Measurements from ENCODE around the gene TMEM187.

TMEM187 gene

DNA sequence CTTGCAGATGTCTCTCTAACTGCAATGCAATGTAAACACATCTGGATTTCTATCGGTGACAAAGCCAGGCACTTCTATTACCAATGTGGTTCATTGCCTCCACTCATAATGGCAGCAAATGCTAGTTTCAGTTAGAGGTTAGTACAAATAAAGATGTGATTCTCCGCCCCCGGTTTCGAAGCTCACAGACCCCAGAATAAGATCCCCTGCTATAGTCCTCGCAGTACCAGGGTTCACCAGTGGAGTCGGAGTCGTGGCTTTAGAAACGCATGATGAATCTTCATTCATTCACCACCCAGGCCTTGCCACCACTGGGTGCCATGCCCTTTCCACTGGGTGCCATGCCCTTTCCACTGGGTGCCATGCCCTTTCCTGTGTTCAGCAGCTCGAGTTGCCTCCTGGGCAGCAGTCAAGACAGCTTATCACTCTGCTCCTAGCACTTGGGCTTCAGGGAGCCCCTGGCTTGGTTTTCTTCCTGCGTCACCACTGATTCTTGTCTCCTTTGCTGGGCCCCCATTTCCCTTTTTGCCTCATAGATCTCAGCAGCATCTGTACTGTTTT is 34.2 kb upstream of the TMEM187 start:
- Histone ChIP-seq H3K9me3 (ENCODE audit: insufficient read depth, low read depth, low read length) (no peaks in the 10 kb centered on the region), H3K18ac (ENCODE audit: low read length) (no peak overlapping the region), H3K36me3 (ENCODE audit: control insufficient read depth in 1 of 2, insufficient read depth in 2 of 2, low read length in 2 of 2) (no peaks in the 10 kb centered on the region), H3K4ac (ENCODE audit: low read depth, low read length) (no peak overlapping the region), H3K27ac (ENCODE audit: low read depth, low read length) (no peak overlapping the region), H3K27me3 (ENCODE audit: insufficient read depth, low read length) (no peaks in the 10 kb centered on the region), H3K4me1 (ENCODE audit: control insufficient read depth in 1 of 2, insufficient read depth in 2 of 2, low read length in 2 of 2) (peaks cover 17 to 20% of the 10 kb centered on the region in 2 experiments), H2AFZ (ENCODE audit: insufficient read depth, low read length, poor library complexity) (no peak overlapping the region), H2BK12ac (ENCODE audit: low read length) (no peak overlapping the region), H3K23ac (ENCODE audit: low read length) (no peak overlapping the region), H3K9ac (ENCODE audit: low read length) (no peak overlapping the region), H4K12ac (ENCODE audit: low read depth, low read length) (no peak overlapping the region), H4K91ac (ENCODE audit: low read depth, low read length) (no peak overlapping the region), H3K4me2 (ENCODE audit: low read length) (no peak overlapping the region), H2BK5ac (ENCODE audit: low read depth, low read length, poor library complexity) (no peak overlapping the region), H2AK5ac (ENCODE audit: low read length) (no peak overlapping the region), H3K79me2 (ENCODE audit: control insufficient read depth, insufficient read depth, low read length, poor library complexity) (peaks cover 10% of the 10 kb centered on the region), H3K14ac (ENCODE audit: low read length) (no peak overlapping the region), H3K79me1 (ENCODE audit: low read length) (peaks cover 5% of the 10 kb centered on the region), H3K4me3 (ENCODE audit: low read depth, low read length) (no peak overlapping the region), H2BK120ac (ENCODE audit: insufficient read depth, low read length, poor library complexity) (no peak overlapping the region), H4K8ac (ENCODE audit: low read depth, low read length) (no peak overlapping the region)
- no CpG with 5 or more reads among the region's 10 CpGs for WGBS (ENCODE audit: extremely low coverage, insufficient coverage, insufficient read length)
- no peak for DNase-seq

DNA sequence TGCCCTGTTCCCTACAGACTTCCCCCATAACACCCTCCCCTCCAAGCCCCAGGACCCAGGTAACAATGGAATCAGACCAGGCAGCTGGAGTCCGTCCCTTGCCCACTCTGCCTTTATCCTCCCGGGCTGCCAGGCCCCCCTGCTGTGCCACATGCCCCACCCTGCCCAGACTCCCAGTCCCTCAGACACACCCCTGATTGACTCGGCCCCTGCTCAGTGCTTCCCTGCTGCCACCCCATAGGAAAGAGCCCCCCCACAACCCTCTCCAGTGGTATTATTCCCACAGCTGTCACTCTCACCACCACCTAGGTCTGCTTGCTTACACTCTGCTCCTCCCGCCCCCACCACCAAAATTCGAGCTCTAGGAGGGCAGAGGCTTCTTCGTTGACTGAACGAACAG is 33.0 kb upstream of the TMEM187 start:
- peak overlapping the region; percentile 31 for H2BK12ac ChIP-seq (ENCODE audit: low read length)
- H3K27ac ChIP-seq (ENCODE audit: low read depth, low read length): no peak overlapping the region
- DNase-seq: no peak
- no peak overlapping the region for H3K9ac ChIP-seq (ENCODE audit: low read length)
- H3K23ac ChIP-seq (ENCODE audit: low read length): no peak overlapping the region
- no peak overlapping the region for H2BK5ac ChIP-seq (ENCODE audit: low read depth, low read length, poor library complexity)
- peak overlapping the region; percentile 35 for H2AK5ac ChIP-seq (ENCODE audit: low read length)
- H3K79me2 ChIP-seq (ENCODE audit: control insufficient read depth, insufficient read depth, low read length, poor library complexity): peaks cover 2% of the 10 kb centered on the region
- no peak overlapping the region for H2AFZ ChIP-seq (ENCODE audit: insufficient read depth, low read length, poor library complexity)
- H3K27me3 ChIP-seq (ENCODE audit: insufficient read depth, low read length): no peaks in the 10 kb centered on the region
- H3K4ac ChIP-seq (ENCODE audit: low read depth, low read length): no peak overlapping the region
- H2BK120ac ChIP-seq (ENCODE audit: insufficient read depth, low read length, poor library complexity): peak overlapping the region; percentile 22
- no peaks in the 10 kb centered on the region for H3K9me3 ChIP-seq (ENCODE audit: insufficient read depth, low read depth, low read length)
- H4K12ac ChIP-seq (ENCODE audit: low read depth, low read length): no peak overlapping the region
- peaks cover 15% of the 10 kb centered on the region in 2 experiments for H3K4me1 ChIP-seq (ENCODE audit: control insufficient read depth in 1 of 2, insufficient read depth in 2 of 2, low read length in 2 of 2)
- no peak overlapping the region for H4K8ac ChIP-seq (ENCODE audit: low read depth, low read length)
- peaks cover 2% of the 10 kb centered on the region for H3K79me1 ChIP-seq (ENCODE audit: low read length)
- H3K18ac ChIP-seq (ENCODE audit: low read length): no peak overlapping the region
- H3K4me3 ChIP-seq (ENCODE audit: low read depth, low read length): no peak overlapping the region
- H3K4me2 ChIP-seq (ENCODE audit: low read length): no peak overlapping the region
- H4K91ac ChIP-seq (ENCODE audit: low read depth, low read length): peak overlapping the region; percentile 73
- H3K36me3 ChIP-seq (ENCODE audit: control insufficient read depth in 1 of 2, insufficient read depth in 2 of 2, low read length in 2 of 2): no peaks in the 10 kb centered on the region
- WGBS (ENCODE audit: extremely low coverage, insufficient coverage, insufficient read length): no CpG with 5 or more reads among the region's 7 CpGs
- peak overlapping the region; percentile 44 for H3K14ac ChIP-seq (ENCODE audit: low read length)

DNA sequence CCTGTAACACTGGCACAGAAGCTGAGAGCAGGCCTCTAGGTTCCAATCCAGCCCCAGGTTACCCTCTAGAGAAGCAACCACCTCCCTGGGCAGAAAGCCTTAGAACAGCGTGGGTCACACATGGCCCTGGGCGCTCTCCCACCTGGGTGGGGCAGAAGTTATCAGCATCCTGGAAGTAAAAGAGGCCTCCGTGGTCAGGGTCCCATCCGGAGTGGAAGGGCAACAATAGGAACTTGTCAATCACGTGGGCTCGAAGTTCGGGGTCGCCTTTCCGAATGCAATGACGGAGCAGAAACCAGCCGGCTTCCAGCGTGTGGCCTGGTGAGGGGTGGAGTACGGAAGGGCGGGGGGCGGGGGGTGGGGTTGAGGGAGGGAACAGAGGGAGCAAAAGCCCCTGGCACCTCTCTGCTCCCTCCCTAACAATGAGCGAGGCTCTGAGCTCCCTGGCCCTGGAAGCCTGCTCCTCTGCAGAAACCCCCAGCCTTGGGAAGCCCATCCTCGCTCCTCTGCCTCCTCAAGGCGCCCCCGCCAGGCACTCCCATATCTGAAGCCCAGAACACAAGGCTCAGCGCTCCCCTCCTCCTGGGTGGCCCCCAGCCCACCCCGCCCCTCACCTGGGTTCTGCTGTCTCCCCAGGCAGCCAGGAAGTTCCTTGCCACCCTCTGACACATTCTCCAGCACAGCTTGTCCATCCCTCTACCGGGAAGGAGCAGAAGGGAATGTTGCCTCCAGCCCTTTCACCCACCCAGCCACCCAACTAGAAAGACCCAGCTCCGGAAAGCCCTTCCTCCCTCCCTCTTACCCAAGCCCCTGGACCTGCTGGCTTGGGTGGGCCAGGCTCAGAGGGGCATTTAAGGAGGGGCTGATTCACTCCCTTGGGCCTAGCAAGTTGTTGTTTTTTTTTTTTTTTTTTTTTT is 31.0 kb upstream of the TMEM187 start:
- peaks cover 13 to 15% of the 10 kb centered on the region in 2 experiments for H3K4me1 ChIP-seq (ENCODE audit: control insufficient read depth in 1 of 2, insufficient read depth in 2 of 2, low read length in 2 of 2)
- H3K9ac ChIP-seq (ENCODE audit: low read length): no peak overlapping the region
- no peak overlapping the region for H3K18ac ChIP-seq (ENCODE audit: low read length)
- H2AFZ ChIP-seq (ENCODE audit: insufficient read depth, low read length, poor library complexity): no peak overlapping the region
- DNase-seq: peak in 1 of 2 donors; percentile 52
- no peak overlapping the region for H2BK120ac ChIP-seq (ENCODE audit: insufficient read depth, low read length, poor library complexity)
- H3K4me3 ChIP-seq (ENCODE audit: low read depth, low read length): no peak overlapping the region
- H3K36me3 ChIP-seq (ENCODE audit: control insufficient read depth in 1 of 2, insufficient read depth in 2 of 2, low read length in 2 of 2): peaks cover 0 to 2% of the 10 kb centered on the region in 2 experiments
- H3K23ac ChIP-seq (ENCODE audit: low read length): no peak overlapping the region
- H3K27me3 ChIP-seq (ENCODE audit: insufficient read depth, low read length): no peaks in the 10 kb centered on the region
- H3K9me3 ChIP-seq (ENCODE audit: insufficient read depth, low read depth, low read length): no peaks in the 10 kb centered on the region
- no peak overlapping the region for H3K14ac ChIP-seq (ENCODE audit: low read length)
- no CpG with 5 or more reads among the region's 23 CpGs for WGBS (ENCODE audit: extremely low coverage, insufficient coverage, insufficient read length)
- H3K27ac ChIP-seq (ENCODE audit: low read depth, low read length): no peak overlapping the region
- no peaks in the 10 kb centered on the region for H3K79me1 ChIP-seq (ENCODE audit: low read length)
- no peak overlapping the region for H2BK5ac ChIP-seq (ENCODE audit: low read depth, low read length, poor library complexity)
- H4K12ac ChIP-seq (ENCODE audit: low read depth, low read length): peak overlapping the region; percentile 75
- H2BK12ac ChIP-seq (ENCODE audit: low read length): no peak overlapping the region
- H3K4ac ChIP-seq (ENCODE audit: low read depth, low read length): no peak overlapping the region
- H2AK5ac ChIP-seq (ENCODE audit: low read length): no peak overlapping the region
- no peak overlapping the region for H4K8ac ChIP-seq (ENCODE audit: low read depth, low read length)
- peak overlapping the region; percentile 24 for H4K91ac ChIP-seq (ENCODE audit: low read depth, low read length)
- no peak overlapping the region for H3K4me2 ChIP-seq (ENCODE audit: low read length)
- no peaks in the 10 kb centered on the region for H3K79me2 ChIP-seq (ENCODE audit: control insufficient read depth, insufficient read depth, low read length, poor library complexity)

DNA sequence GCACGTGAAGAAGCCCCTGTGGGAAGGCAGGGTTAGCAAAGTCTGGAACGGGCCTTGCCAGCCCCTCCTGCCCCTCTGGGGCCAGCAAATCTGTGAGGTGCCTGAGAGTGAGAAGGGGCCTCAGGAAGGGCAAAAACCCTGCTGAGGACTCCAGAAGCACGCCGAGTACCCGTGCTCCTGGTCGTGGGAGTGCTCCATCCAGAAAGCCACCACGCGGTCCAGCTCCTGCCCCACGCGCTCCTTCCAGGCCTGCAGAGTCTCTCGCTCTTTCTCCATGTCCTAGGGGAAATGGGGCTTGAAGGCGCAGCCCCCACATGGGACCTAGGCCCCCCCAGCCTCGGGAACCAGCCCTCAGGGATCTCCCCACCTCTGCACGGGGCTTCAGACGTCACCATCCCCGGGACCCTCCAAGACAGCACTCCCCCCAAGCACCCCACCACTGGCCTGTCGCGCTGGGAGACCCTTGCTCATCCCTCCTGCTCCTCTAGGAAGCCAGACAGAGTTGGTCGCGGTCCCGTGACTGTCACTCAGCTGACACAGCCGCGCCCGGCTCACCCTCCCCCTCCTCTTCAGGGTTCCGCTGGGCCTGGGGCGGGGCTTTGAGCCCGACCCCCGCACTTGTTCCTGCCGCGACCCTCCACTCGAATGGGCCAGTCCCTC is 28.3 kb upstream of the TMEM187 start, which contains the start of gene RENBP:
TSS of gene RENBP (minus strand) at position 504 of the 660 bp plus-strand sequence. CDS start at position 471, 33 bp downstream.
- Histone ChIP-seq H3K27me3 (ENCODE audit: insufficient read depth, low read length) (no peaks in the 10 kb centered on the region), H3K23ac (ENCODE audit: low read length) (no peak within 1 kb of the TSS), H3K18ac (ENCODE audit: low read length) (no peak within 1 kb of the TSS), H3K9me3 (ENCODE audit: insufficient read depth, low read depth, low read length) (no peaks in the 10 kb centered on the region), H3K14ac (ENCODE audit: low read length) (no peak within 1 kb of the TSS), H3K4ac (ENCODE audit: low read depth, low read length) (no peak within 1 kb of the TSS), H3K4me3 (ENCODE audit: low read depth, low read length) (no peak within 1 kb of the TSS), H2AK5ac (ENCODE audit: low read length) (no peak within 1 kb of the TSS), H4K12ac (ENCODE audit: low read depth, low read length) (no peak within 1 kb of the TSS), H3K79me1 (ENCODE audit: low read length) (no peaks in the 10 kb centered on the region), H3K79me2 (ENCODE audit: control insufficient read depth, insufficient read depth, low read length, poor library complexity) (no peaks in the 10 kb centered on the region), H3K4me2 (ENCODE audit: low read length) (no peak within 1 kb of the TSS), H3K4me1 (ENCODE audit: control insufficient read depth in 1 of 2, insufficient read depth in 2 of 2, low read length in 2 of 2) (peaks cover 13 to 15% of the 10 kb centered on the region in 2 experiments), H4K91ac (ENCODE audit: low read depth, low read length) (peak within 1 kb of the TSS; percentile 19), H2BK12ac (ENCODE audit: low read length) (no peak within 1 kb of the TSS), H2AFZ (ENCODE audit: insufficient read depth, low read length, poor library complexity) (no peak within 1 kb of the TSS), H3K36me3 (ENCODE audit: control insufficient read depth in 1 of 2, insufficient read depth in 2 of 2, low read length in 2 of 2) (peaks cover 12 to 15% of the 10 kb centered on the region in 2 experiments), H2BK120ac (ENCODE audit: insufficient read depth, low read length, poor library complexity) (no peak within 1 kb of the TSS), H3K27ac (ENCODE audit: low read depth, low read length) (no peak within 1 kb of the TSS), H4K8ac (ENCODE audit: low read depth, low read length) (no peak within 1 kb of the TSS), H2BK5ac (ENCODE audit: low read depth, low read length, poor library complexity) (no peak within 1 kb of the TSS), H3K9ac (ENCODE audit: low read length) (no peak within 1 kb of the TSS)
- whole genome bisulfite sequencing (ENCODE audit: extremely low coverage, insufficient coverage, insufficient read length): no CpG with 5 or more reads among the region's 31 CpGs
- DNase-seq: peak in 1 of 2 donors; percentile 33
